ENCODE measurements around the gene PPM1N. TPM values are rescaled to one million over a fixed set of nuclear protein-coding genes. Genes with fewer than 3 reads are reported as not detected.

PPM1N gene
- polyA plus RNA-seq, 3 donors, result 1.3 to 4.3 (median 2.7) TPM

- peak overlapping the region; percentile 81 for H3K4me2 ChIP-seq (replicated peaks; ENCODE audit: extremely low read depth, low read length, poor library complexity, severe bottlenecking)
- peaks cover 0 to 12% of the 10 kb centered on the region in 2 donors for H3K9me3 ChIP-seq (replicated peaks in 1 of 2; ENCODE audit: control insufficient read depth in 1 of 2, insufficient read depth in 1 of 2, low read length in 2 of 2)
- peaks cover 73% of the 10 kb centered on the region for H4K20me1 ChIP-seq (ENCODE audit: insufficient read depth, low read length)
- Mint-ChIP-seq H3K9me3 (peaks cover 10 to 59% (median 37%) of the 10 kb centered on the region in 7 donors), H3K36me3 (peaks cover 43 to 56% of the 10 kb centered on the region in 2 donors), H3K4me1 (peaks cover 42% of the 10 kb centered on the region), H3K4me3 (peak overlapping the region; percentile 99), H3K27me3 (ENCODE audit: low read depth in 3 of 3) (peaks cover 62 to 81% (median 75%) of the 10 kb centered on the region in 3 donors), H3K27ac (peak overlapping the region; percentile 72 to 97 (median 96))
- peak overlapping the region; percentile 96 for H3K9ac ChIP-seq (ENCODE audit: insufficient read depth, low read length, poor library complexity, severe bottlenecking)
- peak overlapping the region; percentile 88 to 96 for H3K27ac ChIP-seq (ENCODE audit: low read depth in 1 of 2, low read length in 2 of 2)
- TF ChIP-seq CTCF (IDR thresholded peaks at IDR 0.05), result no peak
- 66% methylated on average over 11 of the region's 33 CpGs for WGBS (ENCODE audit: insufficient coverage)
- intact Hi-C loops (cut with micrococcal nuclease), result no loop called here
- no peaks in the 10 kb centered on the region for H3K79me2 ChIP-seq (ENCODE audit: insufficient read depth, low read length)
- H3K4me1 ChIP-seq (ENCODE audit: control insufficient read depth in 1 of 2, insufficient read depth in 2 of 2, low read length in 2 of 2), result peaks cover 34 to 39% of the 10 kb centered on the region in 2 donors
- H3K4me3 ChIP-seq (replicated peaks in 1 of 3; ENCODE audit: low read depth in 2 of 3, low read length in 3 of 3), result peak overlapping the region; percentile 84 to 98 (median 87)
- H3K36me3 ChIP-seq (replicated peaks in 1 of 2; ENCODE audit: control insufficient read depth in 1 of 2, insufficient read depth in 2 of 2, low read length in 2 of 2), result peaks cover 0 to 9% of the 10 kb centered on the region in 2 donors
- peak; percentile 55 to 77 (median 70) for DNase-seq
- H2AFZ ChIP-seq (ENCODE audit: insufficient read depth, low read depth, low read length, poor library complexity, severe bottlenecking), result no peak overlapping the region
- peaks cover 21 to 53% of the 10 kb centered on the region in 2 donors for H3K27me3 ChIP-seq (ENCODE audit: control insufficient read depth in 2 of 2, insufficient read depth in 2 of 2, low read length in 2 of 2)
These were observed 28.1 kb upstream of the PPM1N start for GRCh38 chr19:45469945-45470761.

DNA sequence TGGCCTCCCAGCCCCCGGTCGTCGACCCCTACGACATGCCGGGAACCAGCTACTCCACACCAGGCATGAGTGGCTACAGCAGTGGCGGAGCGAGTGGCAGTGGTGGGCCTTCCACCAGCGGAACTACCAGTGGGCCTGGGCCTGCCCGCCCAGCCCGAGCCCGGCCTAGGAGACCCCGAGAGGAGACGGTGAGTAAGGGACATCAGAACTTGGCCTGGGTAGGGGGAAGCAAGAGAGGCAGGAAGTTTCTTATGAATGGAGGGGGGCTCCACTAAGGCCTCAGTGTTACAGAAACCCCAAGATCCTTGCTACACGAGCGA, 27.5 kb upstream of the PPM1N start:
- H3K4me2 ChIP-seq (replicated peaks; ENCODE audit: extremely low read depth, low read length, poor library complexity, severe bottlenecking), result peak overlapping the region; percentile 81
- no peak for TF ChIP-seq CTCF (IDR thresholded peaks at IDR 0.05)
- peaks cover 21 to 58% of the 10 kb centered on the region in 2 donors for H3K27me3 ChIP-seq (ENCODE audit: control insufficient read depth in 2 of 2, insufficient read depth in 2 of 2, low read length in 2 of 2)
- H3K9me3 ChIP-seq (replicated peaks in 1 of 2; ENCODE audit: control insufficient read depth in 1 of 2, insufficient read depth in 1 of 2, low read length in 2 of 2), result peaks cover 0 to 12% of the 10 kb centered on the region in 2 donors
- peaks cover 10 to 59% (median 39%) of the 10 kb centered on the region in 7 donors for H3K9me3 Mint-ChIP-seq
- H3K9ac ChIP-seq (ENCODE audit: insufficient read depth, low read length, poor library complexity, severe bottlenecking), result peak overlapping the region; percentile 96
- no peak overlapping the region for H3K27ac ChIP-seq (ENCODE audit: low read depth in 1 of 2, low read length in 2 of 2)
- H3K4me3 Mint-ChIP-seq, result peak overlapping the region; percentile 99
- peak overlapping the region in 5 of 7 donors; percentile 54 to 97 (median 94) for H3K27ac Mint-ChIP-seq
- peaks cover 0 to 9% of the 10 kb centered on the region in 2 donors for H3K36me3 ChIP-seq (replicated peaks in 1 of 2; ENCODE audit: control insufficient read depth in 1 of 2, insufficient read depth in 2 of 2, low read length in 2 of 2)
- DNase-seq, result no peak
- peaks cover 74% of the 10 kb centered on the region for H4K20me1 ChIP-seq (ENCODE audit: insufficient read depth, low read length)
- H3K4me3 ChIP-seq (replicated peaks in 1 of 3; ENCODE audit: low read depth in 2 of 3, low read length in 3 of 3), result peak overlapping the region; percentile 84 to 98 (median 87)
- H3K4me1 Mint-ChIP-seq, result peaks cover 42% of the 10 kb centered on the region
- intact Hi-C loops (cut with micrococcal nuclease), result no loop called here
- no peak overlapping the region for H2AFZ ChIP-seq (ENCODE audit: insufficient read depth, low read depth, low read length, poor library complexity, severe bottlenecking)
- H3K27me3 Mint-ChIP-seq (ENCODE audit: low read depth in 3 of 3), result peaks cover 66 to 84% (median 75%) of the 10 kb centered on the region in 3 donors
- peaks cover 34 to 39% of the 10 kb centered on the region in 2 donors for H3K4me1 ChIP-seq (ENCODE audit: control insufficient read depth in 1 of 2, insufficient read depth in 2 of 2, low read length in 2 of 2)
- peaks cover 44 to 57% of the 10 kb centered on the region in 2 donors for H3K36me3 Mint-ChIP-seq
- WGBS (ENCODE audit: insufficient coverage), result 99% methylated on average over 12 of the region's 15 CpGs
- no peaks in the 10 kb centered on the region for H3K79me2 ChIP-seq (ENCODE audit: insufficient read depth, low read length)

Measured in CD14-positive monocyte (primary cell).